MCF 10A (cell line): ENCODE results near the gene SLC11A2. TPM values are rescaled to one million over a fixed set of nuclear protein-coding genes. Genes with fewer than 3 reads are reported as not detected.

ENCODE experiments used
- BruUV-seq: library from RNA; stranded (reverse); fragments of 400-500 nt; replicated peaks from 2 replicates; lab custom pipeline; 2021; lab: Mats Ljungman, UMichigan
- CTCF ChIA-PET: fragments of 300-600 bp; sonication (Branson Sonifier 250); formaldehyde crosslinking; extraction: SDS; loops from one replicate; lab custom pipeline; 2021; ENCODE audit warnings: antibody characterized with exemption, inconsistent platforms; lab: Yijun Ruan, JAX
- POLR2A ChIA-PET: fragments of 300-600, 350-650 bp; sonication (Branson Sonifier 250); formaldehyde crosslinking; extraction: SDS; loops from one replicate; lab custom pipeline; 2020; ENCODE audit warnings: antibody characterized with exemption, inconsistent platforms; lab: Yijun Ruan, JAX
- DNase-seq: peaks from one replicate; pipeline ENCODE4 v3.0.0-alpha.2; 2018; ENCODE audit not compliant: unreplicated experiment
- H3K27ac Mint-ChIP-seq: one replicate; pipeline ENCODE4 v1.8.0; 2022; ENCODE audit warnings: mild to moderate bottlenecking, low read depth, mixed read lengths; ENCODE audit not compliant: unreplicated experiment
- H3K27me3 Mint-ChIP-seq: one replicate; pipeline ENCODE4 v1.8.0; 2022; ENCODE audit warnings: mixed read lengths; ENCODE audit not compliant: insufficient read depth, unreplicated experiment
- H3K36me3 Mint-ChIP-seq: one replicate; pipeline ENCODE4 v1.8.0; 2022; ENCODE audit warnings: mild to moderate bottlenecking, moderate library complexity, mixed read lengths; ENCODE audit not compliant: insufficient read depth, unreplicated experiment
- H3K4me1 Mint-ChIP-seq: one replicate; pipeline ENCODE4 v1.8.0; 2022; ENCODE audit warnings: mixed read lengths; ENCODE audit not compliant: insufficient read depth, unreplicated experiment
- H3K4me3 Mint-ChIP-seq: one replicate; pipeline ENCODE4 v1.8.0; 2022; ENCODE audit warnings: mild to moderate bottlenecking, moderate library complexity, mixed read lengths; ENCODE audit not compliant: unreplicated experiment
- H3K9me3 Mint-ChIP-seq: one replicate; pipeline ENCODE4 v1.8.0; 2022; ENCODE audit warnings: mixed read lengths; ENCODE audit not compliant: unreplicated experiment
- CTCF ChIP-seq: fragments of 200-600 bp; IDR thresholded peaks from one replicate; pipeline ENCODE4 v1.8.0; 2022; ENCODE audit warnings: antibody characterized with exemption, mild to moderate bottlenecking; ENCODE audit not compliant: unreplicated experiment
- intact Hi-C: fragments of 100-400 bp; cut with micrococcal nuclease; formaldehyde crosslinking; loops from 2 replicates; pipeline ENCODE4 v1.14.1; 2022
- total RNA-seq: library from RNA; stranded (reverse); gene quantifications from 2 replicates; pipeline ENCODE4 v1.2.3, GENCODE V29; 2022

SLC11A2 gene
- total RNA-seq, 1 experiment from 2014 or later: 45.6 TPM

GRCh38 chr12:51008329-51009055 is 17.7 kb downstream of the SLC11A2 start:
- Mint-ChIP-seq H3K27ac (no peak overlapping the region), H3K36me3 (peaks cover 50% of the 10 kb centered on the region), H3K4me3 (no peak overlapping the region), H3K27me3 (no peaks in the 10 kb centered on the region), H3K4me1 (peaks cover 10% of the 10 kb centered on the region), H3K9me3 (no peaks in the 10 kb centered on the region)
- no peak for DNase-seq
- CTCF ChIA-PET: interaction anchor here (0.5 to 1.3 kb wide), 4 partner anchors 13 to 333 kb away, joined by 3 to 7 read pairs (median 5); no protein-coding TSS in a partner anchor
- intact Hi-C loops: no loop called here
- BruUV-seq: no TSS peak
- TF ChIP-seq CTCF: no peak
- POLR2A ChIA-PET: interaction anchor here (0.7 to 1.3 kb wide), 4 partner anchors 17 to 148 kb away, joined by 3 to 5 read pairs (median 3); partner anchors contain the start of gene SLC11A2

- no TSS peak for BruUV-seq
- no peak for DNase-seq
- Mint-ChIP-seq H3K36me3 (peaks cover 77% of the 10 kb centered on the region), H3K27me3 (no peaks in the 10 kb centered on the region), H3K27ac (no peak overlapping the region), H3K4me1 (no peaks in the 10 kb centered on the region), H3K4me3 (no peak overlapping the region), H3K9me3 (no peaks in the 10 kb centered on the region)
- no peak for TF ChIP-seq CTCF
- POLR2A ChIA-PET: interaction anchor here (0.7 kb wide), 1 partner anchor 17 kb away, joined by 4 read pairs; no protein-coding TSS in a partner anchor
- intact Hi-C loops: no loop called here
- CTCF ChIA-PET: no interaction called here
Observed at GRCh38 chr12:51005671-51006070, 20.5 kb downstream of the SLC11A2 start.

- no peak for TF ChIP-seq CTCF
- H3K27me3 Mint-ChIP-seq: no peaks in the 10 kb centered on the region
- H3K36me3 Mint-ChIP-seq: peaks cover 84% of the 10 kb centered on the region
- H3K4me3 Mint-ChIP-seq: no peak overlapping the region
- no peaks in the 10 kb centered on the region for H3K4me1 Mint-ChIP-seq
- no peak for DNase-seq
- no TSS peak for BruUV-seq
- no peaks in the 10 kb centered on the region for H3K9me3 Mint-ChIP-seq
- H3K27ac Mint-ChIP-seq: no peak overlapping the region
- intact Hi-C loops: no loop called here
- ChIA-PET CTCF (no interaction called here), POLR2A (no interaction called here)
Observed at GRCh38 chr12:51005030-51005429, 21.2 kb downstream of the SLC11A2 start.

- no peaks in the 10 kb centered on the region for H3K4me1 Mint-ChIP-seq
- H3K36me3 Mint-ChIP-seq: peaks cover 89% of the 10 kb centered on the region
- TF ChIP-seq CTCF: no peak
- no peak overlapping the region for H3K4me3 Mint-ChIP-seq
- no peak overlapping the region for H3K27ac Mint-ChIP-seq
- ChIA-PET POLR2A (interaction anchor here (0.7 kb wide), 1 partner anchor 21 kb away, joined by 3 read pairs; no protein-coding TSS in a partner anchor), CTCF (interaction anchor here (1.1 kb wide), 1 partner anchor 18 kb away, joined by 3 read pairs; no protein-coding TSS in a partner anchor)
- H3K27me3 Mint-ChIP-seq: no peaks in the 10 kb centered on the region
- DNase-seq: no peak
- no peaks in the 10 kb centered on the region for H3K9me3 Mint-ChIP-seq
- intact Hi-C loops: no loop called here
- BruUV-seq: no TSS peak
Observed at GRCh38 chr12:51004504-51004903, 21.7 kb downstream of the SLC11A2 start.
